ENCODE measurements around the gene NOLC1. TPM values are rescaled to one million over a fixed set of nuclear protein-coding genes. Genes with fewer than 3 reads are reported as not detected.
"Not testable (repeated sequence)": the region's sequence is repeated elsewhere in the genome, so short reads cannot be mapped to it uniquely, and the experiment has no call there.

Gene NOLC1
- total and polyA plus RNA-seq, 10 of the 15 experiments (the other 5 are each of a cell fraction or from before 2014, with no cell fraction given): 91.7 to 244 (median 128) TPM

DNA sequence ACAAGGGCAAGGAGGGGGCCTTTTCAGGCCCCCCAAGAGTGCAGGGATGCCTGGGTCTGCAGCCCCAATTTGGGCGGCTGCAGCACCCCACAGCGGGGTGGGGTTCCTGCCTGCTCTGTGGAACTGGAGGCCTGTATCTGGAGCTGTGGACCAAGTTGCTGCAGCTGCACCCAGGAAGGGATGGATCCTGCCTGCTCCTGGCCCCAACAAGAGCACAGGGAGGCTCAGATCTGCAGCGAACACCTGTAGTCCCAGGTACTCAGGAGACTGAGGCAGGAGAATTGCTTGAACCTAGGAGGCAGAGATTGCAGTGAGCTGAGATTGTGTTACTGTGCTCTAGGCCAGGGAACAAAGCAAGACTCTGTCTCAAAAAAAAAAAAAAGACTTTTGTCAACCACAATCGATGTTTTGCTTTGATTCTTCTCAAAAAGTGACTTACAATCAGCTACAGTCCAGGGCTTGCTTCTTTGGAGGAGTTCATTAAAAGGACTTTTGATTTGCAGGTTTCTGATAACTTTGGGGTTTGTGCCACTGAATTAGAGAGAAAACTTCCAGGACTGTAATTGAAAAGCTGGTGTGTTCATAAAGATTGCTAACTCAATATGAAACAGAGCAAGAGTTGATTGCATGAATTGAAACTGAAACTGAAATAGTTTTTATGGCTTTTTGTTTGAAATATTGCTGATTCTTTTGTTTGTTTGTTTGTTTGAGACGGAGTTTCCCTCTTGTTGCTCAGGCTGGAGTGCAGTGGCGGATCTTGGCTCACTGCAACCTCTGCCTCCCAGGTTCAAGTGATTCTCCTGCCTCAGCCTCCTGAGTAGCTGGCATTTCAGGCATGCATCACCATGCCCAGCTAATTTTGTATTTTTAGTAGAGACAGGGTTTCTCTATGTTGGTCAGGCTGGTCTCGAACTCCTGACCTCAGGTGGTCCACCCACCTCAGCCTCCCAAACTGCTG lies 37.0 kb downstream of the NOLC1 start:
- H3K27ac ChIP-seq (ENCODE audit: control insufficient read depth, insufficient read depth): peak overlapping the region; percentile 53
- H3K79me2 ChIP-seq (ENCODE audit: control insufficient read depth, insufficient read depth, low read length); intact Hi-C loops (cut with micrococcal nuclease; ENCODE audit: unreplicated experiment); H3K9ac ChIP-seq (ENCODE audit: control insufficient read depth, insufficient read depth, low read length); H3K4me3 ChIP-seq; H4K20me1 ChIP-seq (ENCODE audit: control insufficient read depth, insufficient read depth); BruUV-seq (replicated peaks); H3K36me3 ChIP-seq (ENCODE audit: control insufficient read depth in 2 of 2, insufficient read depth in 2 of 2, low read length in 1 of 2); H3K9me3 ChIP-seq (replicated peaks; ENCODE audit: control insufficient read depth, insufficient read depth, low read length); in situ Hi-C loops (cut with MboI); H3K27me3 ChIP-seq (replicated peaks in 1 of 2; ENCODE audit: control insufficient read depth in 2 of 2, insufficient read depth in 2 of 2, low read length in 1 of 2): not testable (repeated sequence)
- FAIRE-seq (peak; percentile 76), ATAC-seq (peak; percentile 89), DNase-seq (ENCODE audit: low read depth, low spot score) (peak; percentile 54)
- H3K4me1 ChIP-seq (ENCODE audit: control insufficient read depth, insufficient read depth, low read length): peaks cover 11% of the 10 kb centered on the region
- ChIA-PET SMC1A (ENCODE audit: uncharacterized antibody, unreplicated experiment) (interaction anchor here (0.6 to 1.9 kb wide), 11 partner anchors 10 to 290 kb away, joined by 3 to 7 read pairs (median 4); no protein-coding TSS in a partner anchor), CTCF (interaction anchor here (0.6 to 6.6 kb wide), 9 partner anchors 10 to 163 kb away, joined by 3 to 61 read pairs (median 3); no protein-coding TSS in a partner anchor), POLR2A (interaction anchor here (0.6 to 1.2 kb wide), 9 partner anchors 11 to 763 kb away, joined by 3 to 6 read pairs (median 4); partner anchors contain the start of gene NOLC1), RAD21 (ENCODE audit: unreplicated experiment) (interaction anchor here (0.8 to 1.1 kb wide), 3 partner anchors 10 to 40 kb away, joined by 3 to 7 read pairs (median 3); no protein-coding TSS in a partner anchor)
- TF ChIP-seq RELB (IDR thresholded peaks at IDR 0.05; ENCODE audit: low read depth) (peak; percentile 49; the same call in 1 of the 2 replicates), ATF7 (IDR thresholded peaks at IDR 0.05; ENCODE audit: low read depth) (peak; percentile 41; the same call in 1 of the 2 replicates), MTA2 (IDR thresholded peaks at IDR 0.05; ENCODE audit: low read depth) (peak; percentile 58), ATF2 (IDR thresholded peaks at IDR 0.05; ENCODE audit: low read length) (0 out of 2 replicates have a peak, but pooled peaks have one; percentile 24), IKZF2 (IDR thresholded peaks at IDR 0.05) (peak; percentile 53 to 58; a peak in 3 of 4 replicates), DPF2 (IDR thresholded peaks at IDR 0.05) (peak; percentile 70; the same call in 1 of the 2 replicates), NBN (IDR thresholded peaks at IDR 0.05) (peak; percentile 58; the same call in 1 of the 2 replicates), NFIC (IDR thresholded peaks at IDR 0.05; ENCODE audit: low read depth, low read length) (0 out of 2 replicates have a peak, but pooled peaks have one; percentile 38), ZNF217 (IDR thresholded peaks at IDR 0.05) (0 out of 2 replicates have a peak, but pooled peaks have one; percentile 42), HDGF (IDR thresholded peaks at IDR 0.05) (0 out of 2 replicates have a peak, but pooled peaks have one; percentile 41), IKZF1 (conservative IDR thresholded peaks at IDR 0.05) (0 out of 2 replicates have a peak, but pooled peaks have one; percentile 14), CHD4 (IDR thresholded peaks at IDR 0.05) (0 out of 2 replicates have a peak, but pooled peaks have one; percentile 88), ZBTB40 (IDR thresholded peaks at IDR 0.05; ENCODE audit: borderline replicate concordance) (peak; percentile 89), BCL11A (IDR thresholded peaks at IDR 0.05; ENCODE audit: low read depth, low read length) (peak; percentile 23; the same call in 1 of the 2 replicates), ZNF384 (IDR thresholded peaks at IDR 0.05; ENCODE audit: borderline replicate concordance, low read depth, low read length) (peak; percentile 43; the same call in 1 of the 2 replicates), JUNB (IDR thresholded peaks at IDR 0.05) (peak; percentile 77)
- 41% methylated on average over 7 of the region's 7 CpGs for WGBS (ENCODE audit: insufficient coverage, insufficient replicate concordance, low lambda C conversion rate, missing lambda C conversion rate)
- peak overlapping the region; percentile 60 for H3K4me2 ChIP-seq (ENCODE audit: control insufficient read depth, insufficient read depth)
- peak overlapping the region; percentile 54 for H2AFZ ChIP-seq (ENCODE audit: control insufficient read depth, low read depth, low read length)
